HEK293 (cell line): ENCODE measurements around the gene CSNK2A1.

Source experiments
- ZNF2 ChIP-seq: fragments of 450-650 bp; formaldehyde crosslinking; IDR thresholded peaks from 2 replicates; pipeline ENCODE4 v1.5.1; 2016; ENCODE audit warnings: missing biosample characterization, missing genetic modification characterization
- ZNF274 ChIP-seq, 2 experiments: fragments of 200-500 bp in 1 of 2; fragments of 450-650 bp in 1 of 2; sonication (Bioruptor generic) in 1 of 2; formaldehyde crosslinking in 1 of 2; IDR thresholded peaks; 2 replicates each; pipeline versions ENCODE4 v1.5.1 to v1.6.1; 2014 to 2016; ENCODE audit warnings: borderline replicate concordance in 1 of 2, inconsistent platforms in 1 of 2, low read length in 1 of 2, missing biosample characterization in 1 of 2, missing genetic modification characterization in 1 of 2
- TF ChIP-seq, protein P1 (sequence below): fragments of 450-650 bp; formaldehyde crosslinking; IDR thresholded peaks from 2 replicates; pipeline ENCODE4 v1.5.1; 2016; ENCODE audit warnings: missing biosample characterization, missing genetic modification characterization
- TF ChIP-seq, protein P2 (sequence below): fragments of 450-650 bp; formaldehyde crosslinking; IDR thresholded peaks from 2 replicates; pipeline ENCODE4 v1.5.1; 2016; ENCODE audit warnings: missing biosample characterization, missing genetic modification characterization

DNA sequence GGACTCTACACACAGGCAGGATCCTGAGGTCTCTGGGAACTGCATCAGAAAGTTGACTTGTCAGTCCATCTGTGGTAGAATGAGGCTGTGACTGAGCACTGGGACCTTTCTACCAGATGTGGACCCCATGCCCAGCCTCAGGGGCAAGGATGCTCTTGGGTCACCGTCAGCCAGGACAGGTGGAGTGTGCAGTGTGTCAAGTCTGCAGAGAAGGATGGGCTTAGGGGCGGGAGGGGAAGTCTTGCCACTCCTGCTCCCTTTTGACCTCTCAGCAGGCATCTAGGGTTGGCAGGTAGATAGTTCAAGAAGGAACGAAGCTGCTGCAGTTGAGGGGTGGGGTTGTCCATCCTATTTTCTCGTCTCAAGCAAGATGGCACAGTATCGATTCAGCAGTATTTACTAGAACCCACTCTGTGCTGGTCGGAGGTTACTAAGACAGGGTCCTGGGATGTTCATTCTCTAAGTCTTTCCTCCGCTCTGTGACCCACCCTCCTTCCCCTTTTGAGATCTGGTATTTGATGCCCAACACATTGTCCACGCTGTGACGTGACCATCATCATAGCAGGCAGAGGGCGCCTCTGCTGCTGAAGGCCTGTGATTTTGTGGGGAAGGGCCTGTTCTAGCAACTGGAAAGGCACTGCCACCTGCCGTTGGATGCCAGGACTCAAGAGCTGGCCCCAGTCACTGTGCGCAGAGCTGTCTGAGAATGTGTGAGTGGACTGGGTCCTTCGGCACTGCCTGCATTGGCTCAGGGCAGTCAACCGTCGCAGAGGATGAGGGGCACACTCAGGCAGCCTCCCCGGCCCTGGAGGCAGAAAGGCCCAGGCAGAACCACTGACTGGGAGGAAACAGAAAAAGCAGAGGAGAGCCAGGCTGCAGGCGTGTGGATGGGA, 112.3 kb downstream of the CSNK2A1 start:
- TF ChIP-seq, protein P1, sequence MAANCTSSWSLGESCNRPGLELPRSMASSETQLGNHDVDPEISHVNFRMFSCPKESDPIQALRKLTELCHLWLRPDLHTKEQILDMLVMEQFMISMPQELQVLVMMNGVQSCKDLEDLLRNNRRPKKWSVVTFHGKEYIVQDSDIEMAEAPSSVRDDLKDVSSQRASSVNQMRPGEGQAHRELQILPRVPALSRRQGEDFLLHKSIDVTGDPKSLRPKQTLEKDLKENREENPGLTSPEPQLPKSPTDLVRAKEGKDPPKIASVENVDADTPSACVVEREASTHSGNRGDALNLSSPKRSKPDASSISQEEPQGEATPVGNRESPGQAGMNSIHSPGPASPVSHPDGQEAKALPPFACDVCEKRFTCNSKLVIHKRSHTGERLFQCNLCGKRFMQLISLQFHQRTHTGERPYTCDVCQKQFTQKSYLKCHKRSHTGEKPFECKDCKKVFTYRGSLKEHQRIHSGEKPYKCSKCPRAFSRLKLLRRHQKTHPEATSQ = no peak
- TF ChIP-seq ZNF2 (tag by site-specific recombination) (peak; percentile 76), ZNF274 (IDR thresholded peaks at IDR 0.05; ENCODE audit: low read length) (no peak), ZNF274 (tag by site-specific recombination; IDR thresholded peaks at IDR 0.05; ENCODE audit: borderline replicate concordance) (no peak)
- TF ChIP-seq, protein P2, sequence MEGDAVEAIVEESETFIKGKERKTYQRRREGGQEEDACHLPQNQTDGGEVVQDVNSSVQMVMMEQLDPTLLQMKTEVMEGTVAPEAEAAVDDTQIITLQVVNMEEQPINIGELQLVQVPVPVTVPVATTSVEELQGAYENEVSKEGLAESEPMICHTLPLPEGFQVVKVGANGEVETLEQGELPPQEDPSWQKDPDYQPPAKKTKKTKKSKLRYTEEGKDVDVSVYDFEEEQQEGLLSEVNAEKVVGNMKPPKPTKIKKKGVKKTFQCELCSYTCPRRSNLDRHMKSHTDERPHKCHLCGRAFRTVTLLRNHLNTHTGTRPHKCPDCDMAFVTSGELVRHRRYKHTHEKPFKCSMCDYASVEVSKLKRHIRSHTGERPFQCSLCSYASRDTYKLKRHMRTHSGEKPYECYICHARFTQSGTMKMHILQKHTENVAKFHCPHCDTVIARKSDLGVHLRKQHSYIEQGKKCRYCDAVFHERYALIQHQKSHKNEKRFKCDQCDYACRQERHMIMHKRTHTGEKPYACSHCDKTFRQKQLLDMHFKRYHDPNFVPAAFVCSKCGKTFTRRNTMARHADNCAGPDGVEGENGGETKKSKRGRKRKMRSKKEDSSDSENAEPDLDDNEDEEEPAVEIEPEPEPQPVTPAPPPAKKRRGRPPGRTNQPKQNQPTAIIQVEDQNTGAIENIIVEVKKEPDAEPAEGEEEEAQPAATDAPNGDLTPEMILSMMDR = peak; percentile 98
